Fibroblast of lung (primary cell): ENCODE measurements around the gene REPS1. TPM values are rescaled to one million over a fixed set of nuclear protein-coding genes. Genes with fewer than 3 reads are reported as not detected.

Source experiments
- DNase-seq, 2 donors: peaks; one replicate each; pipeline versions ENCODE4 v3.0.0 to v3.0.0-alpha.2; 2010; ENCODE audit warnings: low read depth in 2 of 2
- H2AFZ ChIP-seq: 2 replicates; pipeline ENCODE4 v1.5.1; 2012; ENCODE audit warnings: low read length, control low read depth, inconsistent platforms
- H3K27ac ChIP-seq: 2 replicates; pipeline ENCODE4 v1.5.1; 2011; ENCODE audit warnings: low read length, control low read depth; ENCODE audit not compliant: insufficient read depth
- H3K27me3 ChIP-seq: 2 replicates; pipeline ENCODE4 v1.5.1; 2011; ENCODE audit warnings: mild to moderate bottlenecking, low read length; ENCODE audit not compliant: control insufficient read depth, insufficient read depth
- H3K36me3 ChIP-seq: 2 replicates; pipeline ENCODE4 v1.5.1; 2011; ENCODE audit warnings: low read length; ENCODE audit not compliant: control insufficient read depth, insufficient read depth
- H3K4me1 ChIP-seq: 2 replicates; pipeline ENCODE4 v1.5.1; 2011; ENCODE audit warnings: low read length; ENCODE audit not compliant: control insufficient read depth, insufficient read depth; ENCODE audit errors: extremely low read depth
- H3K4me2 ChIP-seq: 2 replicates; pipeline ENCODE4 v1.5.1; 2011; ENCODE audit warnings: low read length, control low read depth; ENCODE audit not compliant: insufficient read depth; ENCODE audit errors: extremely low read depth
- H3K4me3 ChIP-seq, 4 experiments: fragments of 200-600 bp in 1 of 4; sonication (generic) in 1 of 4; replicated peaks in 1 of 4; 2 replicates each; pipeline ENCODE4 v1.5.1; 2011 to 2016; ENCODE audit warnings: low read length in 4 of 4, low read depth in 3 of 4, mild to moderate bottlenecking in 3 of 4, control low read depth in 2 of 4, inconsistent platforms in 1 of 4, mixed read lengths in 1 of 4; ENCODE audit not compliant: insufficient read depth in 1 of 4; ENCODE audit errors: control extremely low read depth in 1 of 4
- H3K79me2 ChIP-seq: 2 replicates; pipeline ENCODE4 v1.5.1; 2012; ENCODE audit warnings: mild to moderate bottlenecking, low read length, inconsistent platforms; ENCODE audit not compliant: control insufficient read depth, insufficient read depth
- H3K9ac ChIP-seq: 2 replicates; pipeline ENCODE4 v1.5.1; 2011; ENCODE audit warnings: mild to moderate bottlenecking, low read length, control low read depth; ENCODE audit not compliant: insufficient read depth
- H3K9me3 ChIP-seq: 2 replicates; pipeline ENCODE4 v1.5.1; 2012; ENCODE audit warnings: low read depth, low read length; ENCODE audit not compliant: control insufficient read depth, insufficient read depth
- H4K20me1 ChIP-seq: 2 replicates; pipeline ENCODE4 v1.5.1; 2011; ENCODE audit warnings: low read length; ENCODE audit not compliant: control insufficient read depth, insufficient read depth; ENCODE audit errors: extremely low read depth
- EZH2 ChIP-seq: IDR thresholded peaks from 2 replicates; pipeline ENCODE4 v1.5.1; 2012; ENCODE audit warnings: low read length, control low read depth, mild to moderate bottlenecking; ENCODE audit errors: missing control alignments
- polyA plus RNA-seq, 2 donors: library from polyadenylated mRNA; depleted of rRNA in 1 of 2; stranded (reverse) in 1 of 2; unstranded in 1 of 2; fragments of >200 nt; gene quantifications; 2 replicates each; pipeline ENCODE4 v1.2.1, GENCODE V29; 2011 to 2012; ENCODE audit warnings: missing spikeins in 1 of 2
- total RNA-seq: library from RNA; depleted of rRNA; stranded (reverse); fragments of >200 nt; gene quantifications from 2 replicates; pipeline ENCODE4 v1.2.1, GENCODE V29; 2014
- TF ChIP-seq, protein P1 (sequence below), 2 donors: IDR thresholded peaks in 1 of 2; conservative IDR thresholded peaks in 1 of 2; 1 replicate in 1 of 2; 2 replicates in 1 of 2; pipeline ENCODE4 v1.5.1; 2011 to 2012; ENCODE audit warnings: low read length in 2 of 2, control low read depth in 1 of 2, inconsistent platforms in 1 of 2, low read depth in 1 of 2, mild to moderate bottlenecking in 1 of 2

The REPS1 gene
- total and polyA plus RNA-seq, 2 donors (not counting 1 experiment from before 2014, with no cell fraction given) = 27.8 to 28.2 TPM

- no peaks in the 10 kb centered on the region for H4K20me1 ChIP-seq
- H3K4me2 ChIP-seq = no peak overlapping the region
- no peak overlapping the region for H3K27ac ChIP-seq
- no peaks in the 10 kb centered on the region for H3K27me3 ChIP-seq
- peak; percentile 47 to 74 for DNase-seq
- H3K9ac ChIP-seq = no peak overlapping the region
- H3K9me3 ChIP-seq = no peaks in the 10 kb centered on the region
- no peak overlapping the region for H3K4me3 ChIP-seq
- H2AFZ ChIP-seq = no peak overlapping the region
- H3K36me3 ChIP-seq = no peaks in the 10 kb centered on the region
- TF ChIP-seq, protein P1, sequence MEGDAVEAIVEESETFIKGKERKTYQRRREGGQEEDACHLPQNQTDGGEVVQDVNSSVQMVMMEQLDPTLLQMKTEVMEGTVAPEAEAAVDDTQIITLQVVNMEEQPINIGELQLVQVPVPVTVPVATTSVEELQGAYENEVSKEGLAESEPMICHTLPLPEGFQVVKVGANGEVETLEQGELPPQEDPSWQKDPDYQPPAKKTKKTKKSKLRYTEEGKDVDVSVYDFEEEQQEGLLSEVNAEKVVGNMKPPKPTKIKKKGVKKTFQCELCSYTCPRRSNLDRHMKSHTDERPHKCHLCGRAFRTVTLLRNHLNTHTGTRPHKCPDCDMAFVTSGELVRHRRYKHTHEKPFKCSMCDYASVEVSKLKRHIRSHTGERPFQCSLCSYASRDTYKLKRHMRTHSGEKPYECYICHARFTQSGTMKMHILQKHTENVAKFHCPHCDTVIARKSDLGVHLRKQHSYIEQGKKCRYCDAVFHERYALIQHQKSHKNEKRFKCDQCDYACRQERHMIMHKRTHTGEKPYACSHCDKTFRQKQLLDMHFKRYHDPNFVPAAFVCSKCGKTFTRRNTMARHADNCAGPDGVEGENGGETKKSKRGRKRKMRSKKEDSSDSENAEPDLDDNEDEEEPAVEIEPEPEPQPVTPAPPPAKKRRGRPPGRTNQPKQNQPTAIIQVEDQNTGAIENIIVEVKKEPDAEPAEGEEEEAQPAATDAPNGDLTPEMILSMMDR (conservative IDR thresholded peaks at IDR 0.05 in 1 of 2, IDR thresholded peaks at IDR 0.05 in 1 of 2; ENCODE audit: low read depth in 1 of 2, low read length in 2 of 2) = no peak
- no peak for TF ChIP-seq EZH2
- peaks cover 24% of the 10 kb centered on the region for H3K79me2 ChIP-seq
- H3K4me1 ChIP-seq = peaks cover 23% of the 10 kb centered on the region
Observed at GRCh38 chr6:138973466-138974153, 14.4 kb downstream of the REPS1 start.

GRCh38 chr6:138972226-138972665 is 15.8 kb downstream of the REPS1 start:
- H3K4me1 ChIP-seq = peaks cover 23% of the 10 kb centered on the region
- H2AFZ ChIP-seq = no peak overlapping the region
- peaks cover 28% of the 10 kb centered on the region for H3K79me2 ChIP-seq
- H4K20me1 ChIP-seq = no peaks in the 10 kb centered on the region
- peak; percentile 37 to 68 for DNase-seq
- H3K27me3 ChIP-seq = no peaks in the 10 kb centered on the region
- H3K9me3 ChIP-seq = no peaks in the 10 kb centered on the region
- no peaks in the 10 kb centered on the region for H3K36me3 ChIP-seq
- no peak overlapping the region for H3K4me2 ChIP-seq
- peak overlapping the region; percentile 39 for H3K27ac ChIP-seq
- no peak overlapping the region for H3K4me3 ChIP-seq
- TF ChIP-seq, protein P1 (conservative IDR thresholded peaks at IDR 0.05 in 1 of 2, IDR thresholded peaks at IDR 0.05 in 1 of 2; ENCODE audit: low read depth in 1 of 2, low read length in 2 of 2) = no peak
- TF ChIP-seq EZH2 = no peak
- no peak overlapping the region for H3K9ac ChIP-seq

GRCh38 chr6:138971601-138972000 is 16.5 kb downstream of the REPS1 start:
- no peaks in the 10 kb centered on the region for H3K9me3 ChIP-seq
- TF ChIP-seq, protein P1 (conservative IDR thresholded peaks at IDR 0.05 in 1 of 2, IDR thresholded peaks at IDR 0.05 in 1 of 2; ENCODE audit: low read depth in 1 of 2, low read length in 2 of 2) = no peak
- no peak for TF ChIP-seq EZH2
- DNase-seq = peak in 1 of 2 donors; percentile 39
- H3K79me2 ChIP-seq = peaks cover 26% of the 10 kb centered on the region
- peak overlapping the region in 1 of 4 experiments; percentile 3 for H3K4me3 ChIP-seq
- no peaks in the 10 kb centered on the region for H3K27me3 ChIP-seq
- no peak overlapping the region for H2AFZ ChIP-seq
- H3K27ac ChIP-seq = peak overlapping the region; percentile 39
- no peaks in the 10 kb centered on the region for H3K36me3 ChIP-seq
- H3K4me1 ChIP-seq = peaks cover 23% of the 10 kb centered on the region
- no peak overlapping the region for H3K9ac ChIP-seq
- no peaks in the 10 kb centered on the region for H4K20me1 ChIP-seq
- peak overlapping the region; percentile 60 for H3K4me2 ChIP-seq
